WTC11 (cell line): ENCODE results near the gene NECTIN3.

ENCODE experiments used
- CREB1 ChIP-seq: sonication (generic); formaldehyde crosslinking; IDR thresholded peaks from 2 replicates; pipeline ENCODE4 v1.8.0; 2023; ENCODE audit warnings: mild to moderate bottlenecking, missing genetic modification reagents
- CTCF ChIP-seq: fragments of 200-600 bp; IDR thresholded peaks from 2 replicates; pipeline ENCODE4 v1.8.0; 2022; ENCODE audit warnings: antibody characterized with exemption
- FOXP1 ChIP-seq: sonication (generic); formaldehyde crosslinking; IDR thresholded peaks from 2 replicates; pipeline ENCODE4 v1.8.0; 2022; ENCODE audit warnings: missing genetic modification reagents, mild to moderate bottlenecking, moderate library complexity, borderline replicate concordance
- HMGA2 ChIP-seq: fragments of 250-450 bp; sonication (Bioruptor Pico); IDR thresholded peaks from 2 replicates; pipeline ENCODE4 v1.4.0; 2021; ENCODE audit warnings: mild to moderate bottlenecking, moderate library complexity
- USF1 ChIP-seq: sonication (generic); formaldehyde crosslinking; IDR thresholded peaks from 2 replicates; pipeline ENCODE4 v1.8.0; 2022; ENCODE audit warnings: mild to moderate bottlenecking, missing genetic modification reagents
- ZNF317 ChIP-seq: sonication (generic); formaldehyde crosslinking; IDR thresholded peaks from 2 replicates; pipeline ENCODE4 v1.8.1; 2023; ENCODE audit warnings: low read depth, mild to moderate bottlenecking, moderate library complexity, missing genetic modification reagents, borderline replicate concordance

- TF ChIP-seq CREB1: no peak
- no peak for TF ChIP-seq CTCF
- TF ChIP-seq USF1 (CRISPR knock-in tag): no peak
- TF ChIP-seq ZNF317 (CRISPR knock-in tag): no peak
- TF ChIP-seq HMGA2 (CRISPR knock-in tag): no peak
- TF ChIP-seq FOXP1 (CRISPR knock-in tag): no peak
Measured at GRCh38 chr3:111073218-111073617, 1.6 kb downstream of the NECTIN3 start.
